Neural crest cell (in vitro differentiated cells): ENCODE data around the gene WWOX. TPM values are rescaled to one million over a fixed set of nuclear protein-coding genes. Genes with fewer than 3 reads are reported as not detected.

Experiments used
- DNase-seq: peaks from one replicate; pipeline ENCODE4 v3.0.0; 2021; ENCODE audit warnings: low read depth, mixed read lengths, low spot score
- H3K27ac Mint-ChIP-seq: one replicate; pipeline ENCODE4 v1.8.0; 2021; ENCODE audit warnings: mild to moderate bottlenecking, mixed read lengths; ENCODE audit not compliant: unreplicated experiment
- H3K27me3 Mint-ChIP-seq: 2 replicates; pipeline ENCODE4 v1.8.0; 2021; ENCODE audit warnings: low read depth, mild to moderate bottlenecking, mixed read lengths
- H3K36me3 Mint-ChIP-seq: 2 replicates; pipeline ENCODE4 v1.8.0; 2021; ENCODE audit warnings: low read depth, mild to moderate bottlenecking, mixed read lengths
- H3K4me1 Mint-ChIP-seq: 2 replicates; pipeline ENCODE4 v1.8.0; 2021; ENCODE audit warnings: mixed read lengths
- H3K4me3 Mint-ChIP-seq: one replicate; pipeline ENCODE4 v1.8.0; 2021; ENCODE audit warnings: mild to moderate bottlenecking, mixed read lengths
- H3K9me3 Mint-ChIP-seq: 2 replicates; pipeline ENCODE4 v1.8.0; 2021; ENCODE audit warnings: mixed read lengths
- CTCF ChIP-seq: fragments of 200-600 bp; sonication (generic); conservative IDR thresholded peaks from 2 replicates; pipeline ENCODE4 v1.5.0; 2021; ENCODE audit warnings: antibody characterized with exemption, mild to moderate bottlenecking
- total RNA-seq: library from RNA; stranded (reverse); gene quantifications from 2 replicates; pipeline ENCODE4 v1.2.1, GENCODE V29; 2021

The WWOX gene
- total RNA-seq, 1 donor from 2014 or later, result 30.5 TPM

- Mint-ChIP-seq H3K27ac (no peak overlapping the region), H3K4me3 (no peak overlapping the region), H3K27me3 (no peaks in the 10 kb centered on the region), H3K36me3 (peaks cover 7% of the 10 kb centered on the region), H3K9me3 (peaks cover 2% of the 10 kb centered on the region), H3K4me1 (no peaks in the 10 kb centered on the region)
- DNase-seq, result no peak
- no peak for TF ChIP-seq CTCF
Measured at GRCh38 chr16:78385086-78385805, 285.8 kb downstream of the WWOX start.

GRCh38 chr16:78386557-78387324 is 287.3 kb downstream of the WWOX start:
- DNase-seq, result no peak
- H3K27ac Mint-ChIP-seq, result no peak overlapping the region
- H3K9me3 Mint-ChIP-seq, result peaks cover 2% of the 10 kb centered on the region
- H3K36me3 Mint-ChIP-seq, result peaks cover 11% of the 10 kb centered on the region
- TF ChIP-seq CTCF, result no peak
- H3K4me1 Mint-ChIP-seq, result no peaks in the 10 kb centered on the region
- H3K27me3 Mint-ChIP-seq, result no peaks in the 10 kb centered on the region
- H3K4me3 Mint-ChIP-seq, result no peak overlapping the region

GRCh38 chr16:78389009-78389498 is 289.6 kb downstream of the WWOX start:
- H3K27ac Mint-ChIP-seq, result no peak overlapping the region
- H3K27me3 Mint-ChIP-seq, result no peaks in the 10 kb centered on the region
- H3K4me1 Mint-ChIP-seq, result no peaks in the 10 kb centered on the region
- peaks cover 6% of the 10 kb centered on the region for H3K9me3 Mint-ChIP-seq
- peaks cover 20% of the 10 kb centered on the region for H3K36me3 Mint-ChIP-seq
- no peak for DNase-seq
- TF ChIP-seq CTCF, result no peak
- no peak overlapping the region for H3K4me3 Mint-ChIP-seq

- no peak for TF ChIP-seq CTCF
- H3K36me3 Mint-ChIP-seq, result peaks cover 26% of the 10 kb centered on the region
- H3K4me1 Mint-ChIP-seq, result no peaks in the 10 kb centered on the region
- H3K27ac Mint-ChIP-seq, result no peak overlapping the region
- H3K4me3 Mint-ChIP-seq, result no peak overlapping the region
- H3K27me3 Mint-ChIP-seq, result no peaks in the 10 kb centered on the region
- DNase-seq, result no peak
- H3K9me3 Mint-ChIP-seq, result peaks cover 6% of the 10 kb centered on the region
Measured at GRCh38 chr16:78390092-78390491, 290.6 kb downstream of the WWOX start.

GRCh38 chr16:78390508-78391324 is 291.3 kb downstream of the WWOX start:
- peaks cover 6% of the 10 kb centered on the region for H3K9me3 Mint-ChIP-seq
- no peak overlapping the region for H3K4me3 Mint-ChIP-seq
- no peaks in the 10 kb centered on the region for H3K27me3 Mint-ChIP-seq
- DNase-seq, result no peak
- no peak for TF ChIP-seq CTCF
- peaks cover 26% of the 10 kb centered on the region for H3K36me3 Mint-ChIP-seq
- no peak overlapping the region for H3K27ac Mint-ChIP-seq
- H3K4me1 Mint-ChIP-seq, result no peaks in the 10 kb centered on the region
